ENCODE measurements around the gene DOCK2.

- TF ChIP-seq POLR2AphosphoS5 (IDR thresholded peaks at IDR 0.05) = no peak
- TF ChIP-seq, protein P1, sequence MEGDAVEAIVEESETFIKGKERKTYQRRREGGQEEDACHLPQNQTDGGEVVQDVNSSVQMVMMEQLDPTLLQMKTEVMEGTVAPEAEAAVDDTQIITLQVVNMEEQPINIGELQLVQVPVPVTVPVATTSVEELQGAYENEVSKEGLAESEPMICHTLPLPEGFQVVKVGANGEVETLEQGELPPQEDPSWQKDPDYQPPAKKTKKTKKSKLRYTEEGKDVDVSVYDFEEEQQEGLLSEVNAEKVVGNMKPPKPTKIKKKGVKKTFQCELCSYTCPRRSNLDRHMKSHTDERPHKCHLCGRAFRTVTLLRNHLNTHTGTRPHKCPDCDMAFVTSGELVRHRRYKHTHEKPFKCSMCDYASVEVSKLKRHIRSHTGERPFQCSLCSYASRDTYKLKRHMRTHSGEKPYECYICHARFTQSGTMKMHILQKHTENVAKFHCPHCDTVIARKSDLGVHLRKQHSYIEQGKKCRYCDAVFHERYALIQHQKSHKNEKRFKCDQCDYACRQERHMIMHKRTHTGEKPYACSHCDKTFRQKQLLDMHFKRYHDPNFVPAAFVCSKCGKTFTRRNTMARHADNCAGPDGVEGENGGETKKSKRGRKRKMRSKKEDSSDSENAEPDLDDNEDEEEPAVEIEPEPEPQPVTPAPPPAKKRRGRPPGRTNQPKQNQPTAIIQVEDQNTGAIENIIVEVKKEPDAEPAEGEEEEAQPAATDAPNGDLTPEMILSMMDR (IDR thresholded peaks at IDR 0.05) = no peak
- no peak for TF ChIP-seq POLR2A (IDR thresholded peaks at IDR 0.05)
Observed at GRCh38 chr5:169871826-169872490, 234.9 kb downstream of the DOCK2 start.
